ENCODE data around the gene FAM228B.
"Not testable (repeated sequence)": the region's sequence is repeated elsewhere in the genome, so short reads cannot be mapped to it uniquely, and the experiment has no call there.

FAM228B gene

DNA sequence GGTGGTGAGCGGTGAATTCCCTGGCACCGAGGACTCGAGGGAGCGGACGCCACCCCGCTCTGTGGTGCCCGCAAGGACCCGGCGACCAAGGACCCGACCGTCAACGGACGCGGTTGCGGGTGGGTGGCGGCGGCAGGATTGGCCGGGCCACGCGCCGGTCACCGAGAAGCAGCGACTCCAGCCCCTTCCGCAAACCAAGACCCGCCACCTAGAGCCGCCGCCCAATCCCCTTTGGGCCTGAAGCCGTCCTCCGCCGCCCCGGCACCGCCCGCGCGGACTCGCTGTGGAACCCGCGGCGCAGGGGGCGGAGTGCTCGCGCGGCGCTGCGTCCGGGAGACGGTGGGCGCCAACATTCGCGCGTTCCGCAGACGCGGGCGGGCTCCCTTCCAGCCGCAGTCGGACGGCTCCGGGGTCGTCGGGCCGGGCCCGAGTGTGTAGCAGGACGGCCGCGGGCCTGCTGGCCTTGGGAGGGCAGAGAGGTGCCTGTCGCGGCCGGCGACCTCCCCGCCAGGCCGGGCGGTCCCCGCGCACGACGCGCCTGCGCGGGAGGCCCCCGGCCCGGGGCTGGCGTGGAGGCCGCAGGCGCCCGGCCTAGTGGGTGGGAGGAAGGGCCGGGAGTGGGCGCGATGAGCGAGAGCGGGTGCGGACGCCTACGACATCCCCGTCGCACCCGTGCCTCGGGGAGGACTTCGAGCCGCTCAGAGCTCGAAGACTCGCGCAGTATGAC lies at the start of gene FAM228B, which contains the start of gene PFN4:
Gene FAM228B (plus strand): TSS at position 275 of the 727 bp plus-strand sequence. CDS start 893 bp downstream, outside the sequence.
Gene PFN4 (minus strand): TSS at position 140 of the 727 bp plus-strand sequence. CDS start 799 bp downstream, outside the sequence.
- DNase-seq: peak; percentile 91

- DNase-seq: no peak
Observed at GRCh38 chr2:24073816-24074215, 49.5 kb upstream of the FAM228B start.

- no peak for DNase-seq
Observed at GRCh38 chr2:24075259-24075658, 48.0 kb upstream of the FAM228B start.

DNA sequence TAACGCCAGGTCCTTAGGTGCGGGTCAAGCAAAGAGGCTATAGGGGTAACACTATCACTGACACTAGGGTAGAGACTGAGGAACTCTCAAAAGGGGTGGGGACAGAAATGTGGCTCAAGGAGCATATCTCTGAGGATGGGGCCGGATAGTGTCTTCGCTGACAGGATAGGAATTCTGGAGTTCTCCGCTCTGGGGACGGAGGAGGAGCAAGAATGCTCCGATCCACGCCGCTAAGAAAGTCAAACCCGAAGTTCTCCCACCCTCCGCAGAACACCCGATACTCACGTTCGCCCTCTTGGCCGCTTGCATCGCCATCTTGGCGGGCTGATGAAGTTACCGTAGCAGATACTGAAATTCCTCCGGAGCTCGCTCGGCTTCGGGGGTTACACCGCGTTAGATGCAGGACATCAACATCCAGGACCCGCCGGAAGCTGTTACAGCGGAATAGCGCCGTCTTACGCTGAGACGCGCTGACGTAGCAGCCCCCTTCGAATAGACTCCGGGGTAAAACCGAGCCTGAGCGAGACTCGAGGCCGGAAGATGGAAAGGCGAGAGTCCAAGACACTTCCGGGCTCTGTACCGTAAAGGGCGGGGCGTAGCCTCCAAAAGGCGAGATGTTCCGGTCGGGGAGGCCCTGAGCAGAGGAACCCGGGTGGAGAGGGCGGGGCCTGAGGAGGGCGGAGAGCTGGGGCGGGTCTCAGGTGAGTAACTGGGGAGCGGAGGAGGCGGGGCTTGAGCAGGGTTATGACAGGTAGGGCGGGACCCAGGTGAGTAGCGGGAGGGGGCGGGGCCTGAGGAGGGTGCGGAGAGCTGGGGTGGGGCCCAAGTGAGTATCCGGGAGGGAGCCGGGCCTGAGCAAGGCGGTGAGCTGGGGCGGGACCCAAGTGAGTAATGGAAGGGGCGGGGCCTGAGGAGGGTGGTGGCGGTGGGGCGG lies 47.1 kb upstream of the FAM228B start, which contains the start of gene SF3B6:
Gene SF3B6 (minus strand): TSS at position 412 of the 934 bp plus-strand sequence. CDS start 97 bp downstream, at position 315.
- peak; percentile 100 for DNase-seq

- peak; percentile 71 for DNase-seq
Observed at GRCh38 chr2:24076849-24077534, 46.3 kb upstream of the FAM228B start.

DNA sequence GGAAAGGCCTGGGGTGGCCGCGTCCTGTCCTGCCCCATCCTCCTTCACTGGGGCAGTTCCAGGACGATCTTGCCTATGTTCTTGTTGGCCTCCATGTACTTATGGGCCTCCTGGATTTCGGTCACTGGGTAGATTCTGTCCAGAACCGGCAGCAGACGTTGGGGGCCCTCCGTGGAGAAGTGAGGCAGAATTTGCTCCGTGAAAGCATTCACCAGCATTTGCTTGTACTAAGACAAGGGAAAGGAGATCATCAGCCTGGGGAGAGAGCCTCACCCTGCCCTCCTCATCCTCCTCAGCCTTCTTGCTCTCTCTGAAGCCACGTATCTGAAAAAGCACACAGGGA lies 45.8 kb upstream of the FAM228B start:
- peak; percentile 35 for DNase-seq

- peak; percentile 30 for DNase-seq
Observed at GRCh38 chr2:24077879-24078278, 45.4 kb upstream of the FAM228B start.

GRCh38 chr2:24080701-24081100 lies 42.6 kb upstream of the FAM228B start:
- DNase-seq: no peak

- DNase-seq: no peak
Observed at GRCh38 chr2:24082787-24083566, 40.3 kb upstream of the FAM228B start.

GRCh38 chr2:24083567-24084385 lies 39.5 kb upstream of the FAM228B start:
- DNase-seq: peak; percentile 98

GRCh38 chr2:24084386-24085199 lies 38.7 kb upstream of the FAM228B start, which contains the start of gene TP53I3:
Gene TP53I3, minus strand, starts transcription at chr2:24084834. Its CDS starts 508 bp downstream, at chr2:24084326.
- DNase-seq: peak; percentile 92

GRCh38 chr2:24085200-24085489 lies 38.1 kb upstream of the FAM228B start:
- peak; percentile 75 for DNase-seq

GRCh38 chr2:24086241-24086640 lies 37.0 kb upstream of the FAM228B start:
- no peak for DNase-seq

DNA sequence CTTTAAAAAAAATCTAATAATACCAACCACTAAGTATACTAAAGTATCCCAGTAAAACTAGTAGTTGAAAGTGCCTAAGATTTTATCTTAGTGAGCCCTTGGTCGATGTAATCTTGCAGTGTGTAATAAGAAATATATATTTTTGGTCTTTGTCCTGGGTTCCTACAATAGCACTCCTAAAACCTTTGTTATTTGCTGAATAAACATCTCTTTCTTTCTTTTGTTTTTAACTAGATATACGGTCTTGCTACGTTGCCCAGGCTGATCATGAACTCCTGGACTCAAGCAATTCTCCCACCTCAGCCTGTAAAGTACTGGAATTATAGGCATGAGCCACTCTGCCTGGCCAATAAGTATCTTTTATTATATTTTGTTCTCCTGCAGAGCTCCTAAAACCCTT lies 36.2 kb upstream of the FAM228B start:
- DNase-seq: no peak

- DNase-seq: no peak
Observed at GRCh38 chr2:24088821-24089359, 34.4 kb upstream of the FAM228B start.

- not testable (repeated sequence) for DNase-seq
Observed at GRCh38 chr2:24093270-24093669, 30.0 kb upstream of the FAM228B start.

DNA sequence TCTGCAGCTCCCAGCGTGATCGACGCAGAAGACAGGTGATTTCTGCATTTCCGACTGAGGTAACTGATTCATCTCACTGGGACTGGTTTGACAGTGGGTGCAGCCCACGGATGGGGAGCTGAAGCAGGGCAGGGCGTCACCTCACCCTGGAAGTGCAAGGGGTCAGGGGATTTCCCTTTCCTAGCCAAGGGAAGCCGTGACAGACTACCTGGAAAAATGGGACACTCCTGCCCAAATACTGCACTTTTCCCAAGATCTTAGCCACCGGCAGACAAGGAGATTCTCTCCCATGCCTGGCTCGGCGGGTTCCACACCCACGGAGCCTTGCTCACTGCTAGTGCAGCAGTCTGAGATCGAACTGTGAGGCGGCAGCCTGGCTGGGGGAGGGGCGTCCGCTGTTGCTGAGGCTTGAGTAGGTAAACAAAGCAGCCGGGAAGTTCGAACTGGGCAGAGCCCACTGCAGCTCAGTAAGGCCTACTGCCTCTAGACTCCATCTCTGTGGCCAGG lies 28.0 kb upstream of the FAM228B start:
- not testable (repeated sequence) for DNase-seq

DNA sequence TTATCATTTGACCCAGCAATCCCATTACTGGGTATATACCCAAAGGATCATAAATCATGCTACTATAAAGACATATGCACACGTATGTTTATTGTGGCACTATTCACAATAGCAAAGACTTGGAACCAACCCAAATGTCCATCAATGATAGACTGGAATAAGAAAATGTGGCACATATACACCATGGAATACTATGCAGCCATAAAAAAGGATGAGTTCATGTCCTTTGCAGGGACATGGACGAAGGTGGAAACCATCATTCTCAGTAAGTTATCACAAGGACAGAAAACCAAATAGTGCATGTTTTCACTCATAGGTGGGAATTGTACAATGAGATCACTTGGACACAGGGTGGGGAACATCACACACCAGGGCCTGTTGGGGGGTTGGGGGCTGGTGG lies 22.5 kb upstream of the FAM228B start:
- not testable (repeated sequence) for DNase-seq

- DNase-seq: no peak
Observed at GRCh38 chr2:24101992-24102391, 21.3 kb upstream of the FAM228B start.

GRCh38 chr2:24102677-24103076 lies 20.6 kb upstream of the FAM228B start:
- DNase-seq: no peak
